RPMI8226 (cell line): Measurements from ENCODE around the gene NDUFB6.
"Not testable (repeated sequence)": the region's sequence is repeated elsewhere in the genome, so short reads cannot be mapped to it uniquely, and the experiment has no call there.

ENCODE experiments used
- DNase-seq: peaks from one replicate; pipeline ENCODE4 v3.0.0-alpha.2; 2015

Gene NDUFB6

DNA sequence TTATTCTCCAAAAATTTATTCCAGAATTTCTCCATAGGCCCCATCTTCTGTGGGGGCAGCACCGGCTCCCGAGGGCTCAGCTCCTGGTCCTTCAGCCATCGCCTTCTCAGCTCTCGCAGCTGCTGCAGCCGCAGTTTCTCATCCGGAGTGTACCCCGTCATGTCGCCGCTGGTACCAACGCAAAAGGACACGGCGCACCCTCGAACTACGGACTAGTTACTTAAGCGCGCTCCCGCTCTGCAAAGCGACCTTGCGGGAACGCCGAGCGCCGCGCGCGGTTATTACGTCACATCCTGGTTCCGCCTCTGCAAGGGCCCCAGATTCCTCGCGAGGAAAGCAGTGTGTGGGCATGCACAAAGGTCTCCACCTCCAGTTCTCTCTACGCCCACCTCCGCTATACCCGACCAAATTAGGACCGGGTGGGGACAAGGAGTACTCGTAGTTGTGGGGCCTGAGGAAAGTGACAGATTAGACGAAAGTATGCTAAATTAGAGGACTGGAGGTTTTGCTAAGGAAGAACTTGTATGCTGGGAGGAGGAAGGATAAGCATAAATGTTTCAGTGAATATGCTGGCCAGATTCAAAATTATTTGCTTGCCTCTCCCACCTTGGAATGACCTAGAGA is at the start of gene NDUFB6:
NDUFB6 (minus strand) TSS at position 260 of the 624 bp plus-strand sequence; CDS start at position 161, 99 bp downstream.
- peak; percentile 95 for DNase-seq

DNA sequence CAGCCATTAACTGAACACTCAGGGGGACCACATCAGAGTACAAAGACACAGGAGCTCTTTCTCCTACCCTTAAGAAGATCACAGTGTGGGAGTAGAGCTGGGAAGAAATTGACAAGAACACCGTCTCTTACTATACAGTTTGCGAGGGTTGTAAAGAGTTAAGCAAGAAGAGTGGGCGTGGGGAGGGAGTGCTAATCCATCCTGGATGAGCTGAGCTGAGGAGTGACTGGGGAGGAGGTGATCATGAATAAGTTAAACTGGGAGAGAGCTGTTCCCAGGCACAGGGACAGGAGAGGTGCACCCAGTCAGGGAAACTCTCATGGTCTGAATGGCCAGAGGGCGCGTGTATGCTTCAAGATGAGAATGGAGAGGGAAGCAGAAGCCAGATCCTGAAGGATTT is 45.3 kb upstream of the NDUFB6 start:
- DNase-seq = no peak

DNA sequence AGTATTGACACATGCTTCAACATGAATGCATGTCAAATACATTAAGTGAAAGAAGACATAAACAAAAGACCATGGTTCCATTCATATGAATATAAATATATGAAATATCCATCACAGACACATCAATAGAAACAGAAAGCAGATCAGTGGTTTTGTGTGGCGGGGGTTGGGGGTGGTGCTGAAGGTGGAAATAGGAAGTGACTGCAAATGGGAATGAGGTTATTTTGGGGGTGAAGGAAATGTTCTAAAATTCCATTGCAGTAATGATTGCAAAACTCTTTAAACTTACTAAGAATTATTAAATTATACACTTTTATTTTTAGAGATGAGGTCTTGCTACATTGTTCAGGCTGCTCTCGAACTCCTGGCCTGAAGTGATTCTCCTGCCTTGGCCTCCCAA is 33.9 kb upstream of the NDUFB6 start:
- no peak for DNase-seq

DNA sequence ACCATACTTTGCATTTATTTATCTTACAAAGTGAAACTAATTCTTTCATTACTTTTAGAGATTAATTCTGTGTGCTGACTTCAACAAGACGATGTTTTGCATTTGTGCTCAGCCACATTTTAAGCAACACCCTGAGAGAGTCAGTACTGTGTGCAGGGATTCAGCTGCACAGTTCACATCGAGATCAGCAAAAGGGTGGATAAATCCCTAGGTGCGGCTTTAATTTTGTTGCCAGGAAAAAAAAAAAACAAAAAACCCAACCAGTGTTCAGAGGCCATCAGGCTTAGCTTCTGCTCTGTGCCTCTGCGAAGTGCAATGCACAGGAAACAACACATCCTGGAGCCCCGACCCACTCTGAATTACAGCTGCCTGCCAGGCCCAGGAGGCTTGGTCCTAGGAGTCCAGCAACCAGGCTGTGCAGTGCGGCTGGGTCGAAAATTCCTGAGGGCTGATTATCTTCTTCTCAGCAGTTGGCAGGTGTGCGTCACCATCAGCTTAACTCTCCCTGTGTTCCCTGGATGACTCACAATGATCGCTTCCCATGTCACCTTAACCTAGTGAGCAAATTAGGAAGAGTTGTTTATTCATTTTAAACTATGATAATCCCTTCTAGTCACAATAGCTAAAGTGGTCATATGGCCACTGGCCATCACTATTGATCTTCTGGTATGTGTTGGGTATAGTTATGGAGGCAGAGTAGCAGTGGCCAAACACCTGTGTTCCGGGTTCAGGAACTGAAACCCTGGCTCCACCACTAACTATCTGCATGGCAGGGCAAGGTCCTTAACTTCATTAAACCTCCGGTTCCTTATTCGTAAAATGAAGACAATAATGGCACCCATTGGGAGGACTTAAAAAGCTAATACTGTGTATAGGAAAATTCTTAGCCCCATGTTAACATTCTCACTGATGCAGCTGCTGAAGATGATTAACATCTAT is 31.2 kb upstream of the NDUFB6 start:
- DNase-seq = peak; percentile 75

DNA sequence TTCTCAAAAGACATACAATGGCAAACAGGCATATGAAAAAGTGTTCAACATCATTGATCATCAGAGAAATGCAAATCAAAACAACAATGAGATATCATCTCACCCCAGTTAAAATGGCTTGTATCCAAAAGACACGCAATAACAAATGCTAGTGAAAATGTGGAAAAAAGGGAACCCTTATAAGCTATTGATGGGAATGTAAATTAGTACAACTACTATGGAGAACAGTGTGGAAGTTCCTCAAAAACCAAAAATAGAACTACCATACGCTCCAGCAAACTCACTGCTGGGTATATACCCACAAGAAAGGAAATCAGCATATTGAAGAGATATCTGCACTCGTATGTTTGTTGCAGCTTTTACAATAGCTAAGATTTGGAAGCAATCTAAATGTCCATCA is 26.1 kb upstream of the NDUFB6 start:
- DNase-seq = not testable (repeated sequence)

DNA sequence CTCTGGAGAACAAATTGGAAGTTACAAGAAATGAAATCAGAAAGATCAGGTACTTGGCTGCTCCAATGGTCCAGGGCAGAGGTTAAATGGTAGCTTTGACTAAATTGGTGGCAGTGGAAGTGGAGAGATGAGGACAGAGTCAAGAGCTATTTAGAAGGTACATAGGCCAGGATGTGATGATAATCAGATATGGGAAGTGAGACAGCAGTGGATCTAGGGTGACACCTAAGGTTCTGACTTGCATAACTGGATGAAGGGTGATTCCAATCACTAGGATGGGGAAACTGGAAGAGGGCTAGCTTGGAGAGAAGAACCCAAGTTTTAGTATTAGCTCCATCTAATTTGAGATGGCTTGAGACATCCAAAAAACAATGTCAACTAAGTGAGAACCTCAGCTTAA is 24.0 kb upstream of the NDUFB6 start:
- no peak for DNase-seq

DNA sequence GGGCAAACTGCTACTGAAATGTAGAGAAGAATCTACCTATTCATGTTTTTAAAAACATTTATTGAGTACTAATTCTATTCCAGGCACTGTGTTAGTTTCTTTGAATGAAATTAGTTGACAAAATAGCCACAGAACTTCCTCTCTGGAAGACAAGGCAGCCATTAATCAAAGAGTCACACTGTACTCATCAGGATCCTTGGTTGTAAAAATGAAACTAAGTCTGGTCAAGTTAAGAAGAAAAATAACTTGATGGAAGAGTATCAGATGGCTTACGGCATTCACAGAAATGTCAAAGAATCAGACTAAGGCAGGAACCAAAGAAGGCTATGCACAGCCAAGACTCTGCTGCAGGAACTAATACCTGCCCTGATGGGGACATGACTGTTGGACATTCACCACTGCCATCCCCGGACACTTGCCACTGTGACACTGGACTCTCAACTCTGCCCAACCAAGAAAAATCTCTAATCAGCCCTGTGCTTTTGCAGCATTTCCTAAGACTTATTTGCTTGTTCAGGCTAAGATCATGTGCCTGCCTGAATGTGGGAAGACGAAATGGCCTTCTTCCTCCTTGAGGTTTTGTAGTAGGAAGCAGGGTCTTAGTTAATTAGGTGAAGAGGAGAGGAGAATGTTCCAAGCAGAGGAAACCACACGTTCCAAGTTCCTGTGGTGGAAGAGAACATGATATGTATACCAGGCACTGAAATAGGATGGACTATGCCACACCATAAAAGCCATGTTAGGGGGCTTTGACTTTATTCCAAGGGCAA is 23.3 kb upstream of the NDUFB6 start:
- no peak for DNase-seq

DNA sequence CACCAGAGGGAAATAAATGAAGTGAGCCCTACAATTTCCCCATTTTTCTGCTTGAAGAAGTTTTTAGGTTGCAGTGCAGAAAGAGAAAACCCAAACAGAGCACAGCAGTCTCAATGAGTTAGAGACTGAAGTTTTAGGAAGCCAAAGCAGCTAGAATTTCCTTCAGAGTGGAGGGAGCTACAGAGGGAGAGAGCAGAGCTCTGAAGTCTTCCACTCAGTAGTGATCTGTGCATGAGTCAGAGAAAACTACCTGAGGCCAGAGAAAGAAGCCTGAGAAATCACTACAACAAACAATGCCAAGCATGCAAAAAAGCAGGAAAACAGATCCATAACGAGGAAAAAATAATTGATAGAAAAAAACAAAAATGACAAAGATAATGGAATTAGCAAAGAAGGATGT is 17.9 kb upstream of the NDUFB6 start:
- no peak for DNase-seq

DNA sequence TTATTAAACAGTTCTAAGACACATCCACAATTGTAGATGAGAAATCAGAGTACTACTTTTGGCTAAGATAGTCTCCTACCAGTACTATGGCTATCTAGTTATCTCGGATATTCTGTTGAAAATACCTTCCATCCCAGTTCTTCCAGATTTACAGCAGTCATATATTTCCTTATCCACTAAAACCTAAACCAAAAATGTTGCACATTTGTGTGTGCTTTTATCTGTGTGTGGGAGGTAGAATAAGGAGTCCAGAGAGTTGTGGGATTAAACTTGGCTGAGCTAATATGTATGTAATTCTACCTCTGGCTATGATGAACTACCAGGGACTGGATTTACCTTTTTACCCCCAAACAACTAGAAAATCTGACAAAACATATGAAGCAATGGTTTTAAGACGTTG is 17.5 kb upstream of the NDUFB6 start:
- no peak for DNase-seq

DNA sequence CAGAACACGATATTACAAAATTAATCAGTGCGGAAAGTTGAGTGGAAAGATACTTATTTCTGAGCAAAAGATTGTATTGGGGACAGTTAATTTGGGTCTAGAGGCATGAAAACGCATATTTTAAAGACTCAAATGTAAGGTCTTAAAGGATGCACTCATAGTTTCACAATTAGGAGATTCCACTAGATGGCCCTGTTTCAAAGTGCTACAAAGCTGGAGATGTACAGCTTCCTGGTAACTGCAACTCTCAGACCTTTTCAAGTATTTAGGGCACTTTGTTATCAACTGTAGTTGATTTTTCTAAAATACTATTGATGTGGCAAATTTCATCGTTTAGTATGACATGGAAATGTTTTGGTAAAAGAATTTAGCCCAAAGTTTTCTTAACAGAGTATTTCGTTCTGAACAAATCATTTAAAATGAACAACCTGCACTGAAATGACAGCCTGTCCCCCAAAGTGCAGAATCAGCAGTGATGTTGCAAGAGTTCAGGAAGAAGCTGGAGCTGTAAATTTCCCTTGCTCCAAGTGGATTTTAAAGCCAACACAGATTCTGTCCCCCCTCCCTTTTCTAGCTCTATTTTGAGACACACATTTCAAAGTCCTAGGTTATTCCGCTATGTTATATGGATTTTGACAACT is 16.2 kb upstream of the NDUFB6 start:
- peak; percentile 55 for DNase-seq

DNA sequence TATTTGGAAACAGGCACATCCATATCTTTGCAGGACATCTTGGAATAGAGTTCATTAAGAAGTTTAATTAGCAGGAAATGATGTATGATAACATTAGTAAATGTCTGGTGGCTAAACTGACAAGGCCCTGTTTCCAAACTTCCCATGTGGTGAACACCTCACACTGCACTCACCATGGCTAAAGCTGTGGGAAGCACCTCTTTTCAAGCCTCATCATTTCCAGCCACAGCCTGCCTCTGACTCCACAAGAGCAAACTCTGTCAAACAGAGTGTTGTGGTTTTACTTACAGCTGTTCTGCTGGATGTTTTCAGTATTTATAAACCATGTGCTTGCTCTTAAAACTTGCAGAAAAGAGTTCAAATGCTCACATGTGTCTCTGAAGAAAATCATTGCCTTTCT is 14.9 kb upstream of the NDUFB6 start:
- DNase-seq = no peak

DNA sequence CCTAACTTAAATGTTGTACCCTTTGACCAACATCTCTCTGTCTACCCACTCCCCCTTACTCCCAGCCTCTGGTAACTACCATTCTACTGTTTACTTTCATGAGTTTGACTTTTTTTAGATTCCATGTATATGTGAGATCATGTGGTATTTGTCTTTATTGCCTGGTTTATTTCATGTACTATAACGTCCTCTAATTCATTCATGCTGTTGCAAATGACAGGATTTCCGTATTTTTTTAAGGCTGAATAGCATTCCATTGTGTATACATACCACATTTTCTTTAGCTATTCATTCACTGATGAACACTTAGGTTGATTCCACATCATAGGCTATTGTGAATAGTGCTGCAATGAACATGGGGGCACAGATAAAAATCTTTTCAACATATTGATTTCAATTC is 11.8 kb upstream of the NDUFB6 start:
- no peak for DNase-seq

DNA sequence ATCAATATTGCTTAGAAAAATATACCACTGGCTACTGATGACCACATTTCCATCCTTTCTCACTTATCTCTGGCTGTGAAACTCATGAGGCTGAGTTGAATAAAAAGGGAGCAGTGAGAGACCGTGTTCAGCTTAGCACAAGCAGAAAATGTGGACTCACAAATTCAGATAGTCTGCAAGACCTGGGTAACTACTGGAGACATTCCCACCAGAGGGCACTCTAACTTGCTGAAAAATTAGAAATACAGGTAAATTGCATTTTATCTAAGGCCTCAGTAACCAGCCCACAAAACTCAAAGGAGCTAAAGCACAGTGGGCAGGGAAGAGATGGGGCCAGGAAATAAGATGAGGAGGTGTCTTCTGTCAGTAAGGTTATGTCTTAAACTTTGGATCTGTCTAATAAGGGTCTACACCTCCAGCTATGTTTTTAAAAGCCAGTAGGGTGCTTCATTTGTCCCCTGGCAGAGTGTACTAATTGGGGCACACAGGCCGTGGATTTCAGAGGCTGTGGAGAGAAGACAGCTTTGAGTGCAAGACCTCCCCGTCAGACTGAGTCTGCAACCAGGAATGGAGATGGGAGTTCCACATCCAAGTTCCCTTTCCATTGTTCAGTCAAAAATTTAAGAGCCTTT is 8.7 kb upstream of the NDUFB6 start:
- DNase-seq = peak; percentile 62

DNA sequence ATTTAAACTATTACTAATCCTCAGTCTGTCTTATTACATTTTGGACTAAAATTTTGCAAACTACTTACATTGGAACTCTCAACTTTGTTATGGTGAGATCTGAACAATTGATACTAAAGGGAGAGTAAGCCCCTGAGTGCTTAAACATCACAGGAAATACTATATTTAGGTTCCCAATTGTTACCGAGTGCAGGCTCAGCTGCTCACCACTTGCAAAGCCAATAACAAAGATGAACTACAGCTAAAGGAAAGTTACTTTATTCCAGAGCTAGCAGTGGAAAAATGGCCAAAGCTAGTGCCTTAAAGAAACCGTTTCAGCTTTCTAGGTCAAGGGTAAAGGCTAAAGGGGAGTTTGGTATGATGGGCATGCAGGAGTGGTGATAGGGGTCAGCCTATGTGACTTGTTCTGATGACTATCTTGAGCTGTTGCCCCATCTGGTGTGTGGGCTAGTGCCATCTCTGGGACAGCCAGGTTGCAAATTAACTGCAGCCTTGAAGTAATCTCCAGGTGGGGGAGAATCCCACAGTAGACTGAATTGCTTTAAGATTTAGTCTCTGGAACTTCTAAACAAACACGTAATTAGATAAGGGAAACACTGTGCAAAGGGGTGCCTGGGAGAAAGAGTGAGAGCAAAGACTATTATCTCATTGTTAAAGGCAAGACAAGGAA is 7.8 kb upstream of the NDUFB6 start:
- no peak for DNase-seq

DNA sequence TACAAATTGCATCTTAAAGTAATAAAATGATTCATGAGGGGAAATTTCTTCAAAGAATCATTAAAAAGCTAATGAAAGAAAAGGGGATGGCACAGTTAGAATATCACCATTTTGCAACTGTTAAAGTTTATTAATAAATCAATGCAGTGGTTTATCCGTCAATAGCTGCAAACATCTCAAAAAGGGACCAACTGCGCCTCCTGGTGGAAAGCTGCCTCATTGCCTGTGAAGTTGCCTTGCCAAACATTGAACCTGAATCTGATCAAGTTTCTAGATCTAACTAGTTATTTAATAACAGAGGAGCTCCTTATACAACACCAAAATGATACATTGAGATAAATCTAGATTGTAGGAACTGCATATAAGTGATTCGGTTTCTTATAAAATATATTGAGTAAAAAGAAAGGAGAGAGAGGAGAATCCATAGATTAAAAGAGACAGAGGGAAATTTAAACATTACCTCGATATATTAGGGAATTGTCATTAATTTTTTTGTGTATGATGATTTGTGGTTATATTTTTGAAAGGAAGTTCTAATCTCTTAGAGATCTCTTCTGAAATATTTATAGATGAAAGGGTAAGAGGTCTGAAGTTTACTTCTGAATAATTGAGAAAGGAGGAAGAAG is 6.9 kb upstream of the NDUFB6 start:
- DNase-seq = peak; percentile 61

DNA sequence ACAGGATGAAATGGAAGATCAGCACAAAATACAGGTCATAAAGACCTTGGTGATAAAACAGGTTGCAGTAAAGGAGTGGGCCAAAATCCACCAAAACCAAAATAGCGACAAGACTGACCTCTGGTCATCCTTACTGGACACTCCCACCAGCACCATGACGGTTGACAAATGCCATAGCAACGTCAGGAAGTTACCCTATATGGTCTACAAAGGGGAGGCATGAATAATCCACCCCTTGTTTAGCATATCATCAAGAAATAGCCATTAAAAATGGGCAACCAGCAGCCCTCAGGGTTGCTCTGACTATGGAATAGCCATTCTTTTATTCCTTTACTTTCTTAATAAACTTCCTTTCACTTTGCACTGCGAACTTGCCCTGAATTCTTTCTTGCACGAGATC is 6.0 kb upstream of the NDUFB6 start:
- no peak for DNase-seq

DNA sequence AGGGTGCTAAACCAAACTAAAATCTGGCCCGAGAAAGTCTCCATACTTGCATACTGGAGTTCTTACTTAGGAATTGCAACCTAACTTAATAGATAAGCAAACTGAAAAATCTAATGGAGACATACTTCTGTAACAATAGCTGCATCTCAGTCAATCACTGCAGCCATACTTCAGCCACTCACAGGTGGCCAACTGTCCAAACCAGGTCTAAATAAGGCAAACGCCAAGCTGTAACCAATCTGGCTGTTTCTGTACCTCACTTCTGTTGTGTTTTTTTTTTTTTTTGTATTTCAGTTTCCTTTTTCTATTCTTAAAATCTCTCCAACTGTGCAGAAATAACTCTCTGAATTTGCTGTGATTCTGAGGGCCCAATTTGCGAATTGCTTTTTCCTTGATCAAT is 4.4 kb upstream of the NDUFB6 start:
- DNase-seq = no peak

DNA sequence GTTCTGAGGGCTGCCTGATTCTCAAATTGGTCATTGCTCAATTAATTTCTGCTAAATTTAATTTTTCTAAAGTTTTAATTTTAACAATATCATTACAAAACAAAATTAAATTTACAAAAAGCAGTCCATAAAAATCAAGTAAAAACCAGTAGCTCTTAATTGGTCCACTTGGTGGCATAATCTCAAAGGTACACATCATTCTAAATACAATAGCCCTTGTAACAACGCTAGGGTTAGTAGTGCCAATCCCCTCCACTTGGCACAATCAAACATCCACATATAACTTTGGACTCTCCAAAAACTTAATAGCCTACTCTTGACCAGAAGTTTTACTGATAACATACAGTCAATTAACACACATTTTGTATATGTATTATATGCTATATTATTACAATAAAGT is 1.9 kb upstream of the NDUFB6 start:
- no peak for DNase-seq

DNA sequence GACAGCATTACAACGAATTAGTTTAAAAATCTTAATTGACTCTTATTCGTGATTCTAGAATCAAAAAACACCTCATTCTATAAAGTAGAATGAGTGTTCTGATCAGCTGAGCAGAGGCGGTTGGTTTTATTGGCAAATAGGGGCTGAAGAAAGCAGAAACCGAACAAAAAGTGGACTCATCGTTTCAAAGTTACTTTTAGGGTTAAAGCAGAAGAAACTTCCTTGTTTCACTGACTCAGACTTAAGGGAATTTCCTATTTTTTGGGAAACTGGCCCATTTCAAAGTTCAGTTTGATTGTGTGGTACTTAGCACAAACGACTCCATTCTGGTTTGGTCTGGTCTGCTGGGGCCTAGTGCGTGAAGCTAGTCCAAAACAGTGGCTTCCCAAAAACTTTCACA is 862 bp upstream of the NDUFB6 start:
- no peak for DNase-seq

DNA sequence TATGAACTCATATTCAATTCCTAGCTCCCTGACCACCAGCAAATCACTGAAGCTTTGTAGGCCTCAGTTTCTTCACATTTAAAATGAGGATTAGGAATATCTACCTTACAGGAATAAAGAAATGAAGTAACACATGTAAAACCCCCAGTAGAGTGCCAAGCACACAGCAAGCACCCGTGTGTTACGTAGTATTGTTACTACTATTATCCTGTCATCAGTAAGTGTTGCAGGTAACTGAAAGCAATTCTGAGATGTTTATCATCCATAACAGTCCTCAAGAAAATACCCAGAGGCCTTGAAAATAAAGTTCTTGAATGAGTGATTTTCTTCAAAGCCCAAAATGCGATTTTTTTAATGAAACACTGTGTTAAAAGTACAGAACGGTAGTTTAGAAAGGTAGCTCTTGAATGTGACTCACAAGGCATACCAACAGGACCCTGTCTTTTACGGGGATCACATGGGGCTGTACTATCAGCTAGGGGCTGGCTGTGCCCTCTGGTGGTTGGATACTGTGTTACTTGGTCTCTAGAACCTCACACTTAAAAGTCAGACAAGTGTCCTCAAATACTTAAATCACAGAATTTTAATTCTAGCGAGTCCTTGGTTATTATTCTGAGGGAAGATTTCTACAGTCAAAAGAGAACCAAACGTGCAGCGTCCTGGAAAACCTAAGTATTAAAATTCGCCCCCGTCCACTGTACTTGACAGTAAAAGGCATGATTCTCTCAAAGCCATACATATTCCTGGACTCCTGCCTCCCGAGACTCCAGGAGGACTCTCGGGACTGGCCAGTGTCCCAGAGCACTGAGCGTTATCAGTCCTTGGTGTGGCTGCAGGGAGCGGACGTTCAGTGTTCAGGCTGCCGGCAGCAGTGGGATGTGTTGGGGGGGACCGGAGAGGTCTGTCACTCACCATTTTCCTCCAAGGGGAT is 725 bp downstream of the NDUFB6 start:
- DNase-seq = peak; percentile 78
